HL-60 (cell line): ENCODE data around the gene CARD14.
"Not testable (repeated sequence)": the region's sequence is repeated elsewhere in the genome, so short reads cannot be mapped to it uniquely, and the experiment has no call there.

Source experiments
- DNase-seq, 2 experiments: peaks; one replicate each; pipeline ENCODE4 v3.0.0-alpha.2; 2010 to 2020; ENCODE audit warnings: low read depth in 1 of 2, low spot score in 1 of 2
- H3K27ac ChIP-seq: fragments of 250-450 bp; sonication (Bioruptor Pico); replicated peaks from 2 replicates; pipeline ENCODE4 v1.5.1; 2020; ENCODE audit warnings: mild to moderate bottlenecking, moderate library complexity
- H3K27me3 ChIP-seq: fragments of 250-450 bp; sonication (Bioruptor Pico); 2 replicates; pipeline ENCODE4 v1.5.1; 2021; ENCODE audit warnings: mild to moderate bottlenecking, moderate library complexity; ENCODE audit not compliant: insufficient read depth, poor library complexity, severe bottlenecking
- H3K4me3 ChIP-seq: replicated peaks from 2 replicates; pipeline ENCODE4 v1.5.1; 2011; ENCODE audit warnings: mild to moderate bottlenecking, control low read depth, low read length; ENCODE audit not compliant: insufficient read depth
- CTCF ChIP-seq: IDR thresholded peaks from one replicate; pipeline ENCODE4 v1.5.1; 2011; ENCODE audit warnings: low read length, control low read depth, inconsistent platforms; ENCODE audit not compliant: insufficient read depth
- GABPA ChIP-seq: IDR thresholded peaks from 2 replicates; pipeline ENCODE4 v1.6.1; 2012; ENCODE audit warnings: low read depth
- POLR2AphosphoS5 ChIP-seq: IDR thresholded peaks from 2 replicates; pipeline ENCODE4 v1.6.1; 2012; ENCODE audit warnings: low read depth
- REST ChIP-seq: IDR thresholded peaks from 2 replicates; pipeline ENCODE4 v1.6.1; 2012; ENCODE audit warnings: low read depth; ENCODE audit not compliant: insufficient replicate concordance
- SPI1 ChIP-seq: IDR thresholded peaks from 2 replicates; pipeline ENCODE4 v1.6.1; 2012; ENCODE audit warnings: low read depth, mild to moderate bottlenecking, borderline replicate concordance

Gene CARD14

GRCh38 chr17:80152081-80152702, 17.6 kb upstream of the CARD14 start:
- DNase-seq = peak in 1 of 2 experiments; percentile 92
- H3K27ac ChIP-seq = peak overlapping the region; percentile 68
- TF ChIP-seq GABPA = peak; percentile 68
- TF ChIP-seq POLR2AphosphoS5 = no peak
- no peak for TF ChIP-seq CTCF
- TF ChIP-seq SPI1 = peak; percentile 56; the same call in 1 of the 2 replicates
- TF ChIP-seq REST = no peak
- no peak overlapping the region for H3K4me3 ChIP-seq
- no peaks in the 10 kb centered on the region for H3K27me3 ChIP-seq

GRCh38 chr17:80153004-80153403, 16.8 kb upstream of the CARD14 start:
- Histone ChIP-seq H3K4me3 (no peak overlapping the region), H3K27me3 (no peaks in the 10 kb centered on the region), H3K27ac (peak overlapping the region; percentile 68)
- TF ChIP-seq POLR2AphosphoS5 = no peak
- no peak for TF ChIP-seq GABPA
- no peak for TF ChIP-seq CTCF
- TF ChIP-seq SPI1 = no peak
- no peak for DNase-seq

GRCh38 chr17:80154166-80154565, 15.7 kb upstream of the CARD14 start:
- no peaks in the 10 kb centered on the region for H3K27me3 ChIP-seq
- no peak overlapping the region for H3K27ac ChIP-seq
- TF ChIP-seq REST = no peak
- no peak for TF ChIP-seq POLR2AphosphoS5
- TF ChIP-seq GABPA = no peak
- no peak for TF ChIP-seq SPI1
- no peak for TF ChIP-seq CTCF
- DNase-seq = no peak
- H3K4me3 ChIP-seq = no peak overlapping the region

GRCh38 chr17:80155600-80155999, 14.2 kb upstream of the CARD14 start:
- H3K4me3 ChIP-seq, H3K27ac ChIP-seq, H3K27me3 ChIP-seq, DNase-seq: not testable (repeated sequence)
